K562 (cell line): Measurements from ENCODE around the gene WDR17.

Experiments used
- FOS ChIP-seq: IDR thresholded peaks from 3 replicates; pipeline ENCODE4 v1.6.1; 2011; ENCODE audit not compliant: insufficient read length; ENCODE audit errors: extremely low read depth
- GTF2A2 ChIP-seq: IDR thresholded peaks from 2 replicates; pipeline ENCODE4 v1.6.1; 2016; ENCODE audit warnings: mild to moderate bottlenecking, missing genetic modification characterization, missing compliant biosample characterization
- MAZ ChIP-seq, 2 experiments: fragments of 450-650 bp in 1 of 2; sonication (generic) in 1 of 2; formaldehyde crosslinking; IDR thresholded peaks in 1 of 2; conservative IDR thresholded peaks in 1 of 2; 2 replicates each; pipeline versions ENCODE4 v1.4.0 to v1.5.0; 2020; ENCODE audit warnings: mild to moderate bottlenecking in 1 of 2, missing genetic modification reagents in 1 of 2
- POLR2A ChIP-seq: fragments of 450-650 bp; conservative IDR thresholded peaks from 2 replicates; pipeline ENCODE4 v1.6.1; 2016
- RAD21 ChIP-seq, 2 experiments: fragments of 250-450 bp in 1 of 2; fragments of 450-650 bp in 1 of 2; sonication (Bioruptor Pico) in 1 of 2; formaldehyde crosslinking in 1 of 2; IDR thresholded peaks in 1 of 2; conservative IDR thresholded peaks in 1 of 2; 2 replicates each; pipeline versions ENCODE4 v1.4.0 to v1.8.0; 2020 to 2022; ENCODE audit warnings: mild to moderate bottlenecking in 2 of 2, moderate library complexity in 1 of 2
- RBFOX2 ChIP-seq: fragments of 200-400 bp; formaldehyde crosslinking; IDR thresholded peaks from 2 replicates; pipeline ENCODE4 v1.6.1; 2017; ENCODE audit warnings: low read depth, mild to moderate bottlenecking, low read length, moderate library complexity
- RFX5 ChIP-seq: IDR thresholded peaks from 2 replicates; pipeline ENCODE4 v1.6.1; 2011; ENCODE audit warnings: low read depth, mild to moderate bottlenecking, improper control_type of control experiment, low read length
- SIRT6 ChIP-seq: IDR thresholded peaks from one replicate; pipeline ENCODE4 v1.6.1; 2012; ENCODE audit warnings: low read depth, mild to moderate bottlenecking, control low read depth, inconsistent platforms, low read length, moderate library complexity
- SP2 ChIP-seq: IDR thresholded peaks from 2 replicates; pipeline ENCODE4 v1.6.1; 2011; ENCODE audit warnings: mild to moderate bottlenecking, low read depth, low read length, moderate library complexity; ENCODE audit not compliant: poor library complexity, severe bottlenecking; ENCODE audit errors: extremely low read depth
- ZNF274 ChIP-seq: IDR thresholded peaks from 2 replicates; pipeline ENCODE4 v1.6.1; 2011; ENCODE audit warnings: low read depth, mild to moderate bottlenecking, low read length, moderate library complexity, borderline replicate concordance
- ZNF57 ChIP-seq: fragments of 450-650 bp; formaldehyde crosslinking; IDR thresholded peaks from 2 replicates; pipeline ENCODE4 v1.4.0; 2020; ENCODE audit warnings: mild to moderate bottlenecking, moderate library complexity
- TF ChIP-seq, protein P1 (sequence below), 3 experiments: IDR thresholded peaks in 2 of 3; conservative IDR thresholded peaks in 1 of 3; 2 replicates each; pipeline ENCODE4 v1.5.1; 2011 to 2012; ENCODE audit warnings: low read length in 3 of 3, mild to moderate bottlenecking in 3 of 3, control low read depth in 2 of 3, improper control_type of control experiment in 1 of 3, inconsistent platforms in 1 of 3, low read depth in 1 of 3, mixed read lengths in 1 of 3, moderate library complexity in 1 of 3; ENCODE audit not compliant: insufficient read depth in 2 of 3
- TF ChIP-seq, protein P2 (sequence below): sonication (generic); formaldehyde crosslinking; IDR thresholded peaks from 2 replicates; pipeline ENCODE4 v1.8.0; 2022; ENCODE audit warnings: mild to moderate bottlenecking, low read depth, missing genetic modification reagents
- TF ChIP-seq, protein P3 (sequence below): fragments of 250-450 bp; sonication (Bioruptor Pico); IDR thresholded peaks from 2 replicates; pipeline ENCODE4 v1.8.0; 2022; ENCODE audit warnings: moderate library complexity, mild to moderate bottlenecking, inconsistent platforms

DNA sequence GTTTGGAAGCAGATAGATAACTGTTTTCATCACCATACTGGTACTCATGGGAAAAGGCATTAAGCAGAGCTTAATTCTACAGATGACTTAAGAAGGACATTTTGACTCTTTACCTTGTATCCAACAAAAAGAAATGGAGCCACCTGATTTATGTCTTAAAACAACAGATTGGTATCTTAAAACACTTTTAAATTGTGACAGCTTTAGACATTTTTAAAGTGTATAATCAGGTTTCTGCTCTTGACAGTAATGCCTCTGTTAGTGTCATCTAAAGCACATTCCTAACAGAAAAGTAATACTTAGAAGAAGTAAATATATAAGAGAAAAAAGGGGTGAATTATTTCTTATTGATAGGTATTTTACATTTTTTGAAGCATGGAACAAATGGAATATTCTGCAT is 73.9 kb downstream of the WDR17 start:
- TF ChIP-seq SIRT6, result no peak
- no peak for TF ChIP-seq POLR2A
- TF ChIP-seq ZNF57 (CRISPR knock-in tag), result no peak
- TF ChIP-seq, protein P1, sequence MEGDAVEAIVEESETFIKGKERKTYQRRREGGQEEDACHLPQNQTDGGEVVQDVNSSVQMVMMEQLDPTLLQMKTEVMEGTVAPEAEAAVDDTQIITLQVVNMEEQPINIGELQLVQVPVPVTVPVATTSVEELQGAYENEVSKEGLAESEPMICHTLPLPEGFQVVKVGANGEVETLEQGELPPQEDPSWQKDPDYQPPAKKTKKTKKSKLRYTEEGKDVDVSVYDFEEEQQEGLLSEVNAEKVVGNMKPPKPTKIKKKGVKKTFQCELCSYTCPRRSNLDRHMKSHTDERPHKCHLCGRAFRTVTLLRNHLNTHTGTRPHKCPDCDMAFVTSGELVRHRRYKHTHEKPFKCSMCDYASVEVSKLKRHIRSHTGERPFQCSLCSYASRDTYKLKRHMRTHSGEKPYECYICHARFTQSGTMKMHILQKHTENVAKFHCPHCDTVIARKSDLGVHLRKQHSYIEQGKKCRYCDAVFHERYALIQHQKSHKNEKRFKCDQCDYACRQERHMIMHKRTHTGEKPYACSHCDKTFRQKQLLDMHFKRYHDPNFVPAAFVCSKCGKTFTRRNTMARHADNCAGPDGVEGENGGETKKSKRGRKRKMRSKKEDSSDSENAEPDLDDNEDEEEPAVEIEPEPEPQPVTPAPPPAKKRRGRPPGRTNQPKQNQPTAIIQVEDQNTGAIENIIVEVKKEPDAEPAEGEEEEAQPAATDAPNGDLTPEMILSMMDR (IDR thresholded peaks at IDR 0.05 in 2 of 3, conservative IDR thresholded peaks at IDR 0.05 in 1 of 3; ENCODE audit: insufficient read depth in 2 of 3, low read depth in 1 of 3, low read length in 3 of 3), result no peak
- TF ChIP-seq RBFOX2, result no peak
- TF ChIP-seq, protein P2, sequence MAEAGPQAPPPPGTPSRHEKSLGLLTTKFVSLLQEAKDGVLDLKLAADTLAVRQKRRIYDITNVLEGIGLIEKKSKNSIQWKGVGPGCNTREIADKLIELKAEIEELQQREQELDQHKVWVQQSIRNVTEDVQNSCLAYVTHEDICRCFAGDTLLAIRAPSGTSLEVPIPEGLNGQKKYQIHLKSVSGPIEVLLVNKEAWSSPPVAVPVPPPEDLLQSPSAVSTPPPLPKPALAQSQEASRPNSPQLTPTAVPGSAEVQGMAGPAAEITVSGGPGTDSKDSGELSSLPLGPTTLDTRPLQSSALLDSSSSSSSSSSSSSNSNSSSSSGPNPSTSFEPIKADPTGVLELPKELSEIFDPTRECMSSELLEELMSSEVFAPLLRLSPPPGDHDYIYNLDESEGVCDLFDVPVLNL (CRISPR knock-in tag), result no peak
- TF ChIP-seq SP2, result no peak
- TF ChIP-seq, protein P3, sequence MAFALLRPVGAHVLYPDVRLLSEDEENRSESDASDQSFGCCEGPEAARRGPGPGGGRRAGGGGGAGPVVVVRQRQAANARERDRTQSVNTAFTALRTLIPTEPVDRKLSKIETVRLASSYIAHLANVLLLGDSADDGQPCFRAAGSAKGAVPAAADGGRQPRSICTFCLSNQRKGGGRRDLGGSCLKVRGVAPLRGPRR (CRISPR knock-in tag), result no peak
- TF ChIP-seq RFX5, result no peak
- TF ChIP-seq GTF2A2, result no peak
- TF ChIP-seq MAZ (CRISPR knock-in tag; conservative IDR thresholded peaks at IDR 0.05 in 1 of 2, IDR thresholded peaks at IDR 0.05 in 1 of 2), result no peak
- no peak for TF ChIP-seq ZNF274
- no peak for TF ChIP-seq FOS
- no peak for TF ChIP-seq RAD21 (CRISPR knock-in tag; conservative IDR thresholded peaks at IDR 0.05 in 1 of 2, IDR thresholded peaks at IDR 0.05 in 1 of 2)
